Measurements from ENCODE around the gene FA2H. TPM values are rescaled to one million over a fixed set of nuclear protein-coding genes. Genes with fewer than 3 reads are reported as not detected.

The FA2H gene
- total and polyA plus RNA-seq, 8 donors, result 2.2 to 6.4 (median 4.1) TPM

DNA sequence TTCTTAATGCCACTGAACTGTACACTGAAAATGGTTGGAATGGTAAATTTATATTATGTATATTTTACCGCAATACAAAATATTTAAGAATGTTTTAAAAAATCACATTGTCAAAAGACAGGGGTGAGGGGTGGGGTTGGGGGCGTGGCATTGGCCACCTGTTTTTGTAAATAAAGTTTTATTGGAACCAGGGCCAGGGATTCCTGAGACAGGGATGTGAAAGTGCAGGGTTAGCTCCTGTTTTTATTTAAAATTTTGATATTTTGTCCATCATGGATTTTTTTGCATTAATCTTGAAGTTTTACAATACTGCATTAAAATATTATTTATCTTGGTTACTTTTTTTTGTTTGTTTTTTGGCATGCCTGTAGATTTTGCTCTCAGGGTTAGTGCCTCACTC is 2.3 kb upstream of the FA2H start:
- no peak overlapping the region for H3K4me3 ChIP-seq
- no peaks in the 10 kb centered on the region for H3K36me3 ChIP-seq
- H3K4me1 ChIP-seq, result no peaks in the 10 kb centered on the region
- TF ChIP-seq, protein P1, sequence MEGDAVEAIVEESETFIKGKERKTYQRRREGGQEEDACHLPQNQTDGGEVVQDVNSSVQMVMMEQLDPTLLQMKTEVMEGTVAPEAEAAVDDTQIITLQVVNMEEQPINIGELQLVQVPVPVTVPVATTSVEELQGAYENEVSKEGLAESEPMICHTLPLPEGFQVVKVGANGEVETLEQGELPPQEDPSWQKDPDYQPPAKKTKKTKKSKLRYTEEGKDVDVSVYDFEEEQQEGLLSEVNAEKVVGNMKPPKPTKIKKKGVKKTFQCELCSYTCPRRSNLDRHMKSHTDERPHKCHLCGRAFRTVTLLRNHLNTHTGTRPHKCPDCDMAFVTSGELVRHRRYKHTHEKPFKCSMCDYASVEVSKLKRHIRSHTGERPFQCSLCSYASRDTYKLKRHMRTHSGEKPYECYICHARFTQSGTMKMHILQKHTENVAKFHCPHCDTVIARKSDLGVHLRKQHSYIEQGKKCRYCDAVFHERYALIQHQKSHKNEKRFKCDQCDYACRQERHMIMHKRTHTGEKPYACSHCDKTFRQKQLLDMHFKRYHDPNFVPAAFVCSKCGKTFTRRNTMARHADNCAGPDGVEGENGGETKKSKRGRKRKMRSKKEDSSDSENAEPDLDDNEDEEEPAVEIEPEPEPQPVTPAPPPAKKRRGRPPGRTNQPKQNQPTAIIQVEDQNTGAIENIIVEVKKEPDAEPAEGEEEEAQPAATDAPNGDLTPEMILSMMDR (IDR thresholded peaks at IDR 0.05), result no peak
- H3K27ac ChIP-seq, result no peak overlapping the region
- DNase-seq (no peak), FAIRE-seq (no peak), ATAC-seq (no peak)
- intact Hi-C loops (cut with DNase I), result no loop called here
- H3K9me3 ChIP-seq, result no peaks in the 10 kb centered on the region
- H3K27me3 ChIP-seq, result no peaks in the 10 kb centered on the region
- 86 to 95% methylated on average over 2 of the region's 2 CpGs for WGBS, 2 donors

DNA sequence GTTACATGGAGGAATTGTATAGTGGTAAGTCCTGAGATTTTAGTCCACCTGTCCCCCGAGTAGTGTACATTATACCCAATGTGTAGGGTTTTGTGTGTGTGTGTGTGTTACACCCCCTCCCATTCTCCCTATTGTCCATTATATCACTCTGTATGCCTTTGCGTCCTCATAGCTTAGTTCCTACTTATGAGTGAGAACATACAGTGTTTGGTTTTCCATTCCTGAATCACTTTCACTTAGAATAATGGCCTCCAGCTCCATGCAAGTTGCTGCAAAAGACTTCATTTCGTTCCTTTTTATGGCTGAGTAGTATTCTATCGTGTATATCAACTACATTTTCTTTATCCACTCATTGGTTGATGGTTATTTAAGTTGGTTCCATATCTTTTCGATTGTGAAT is 635 bp upstream of the FA2H start:
- Histone ChIP-seq H3K4me1 (no peaks in the 10 kb centered on the region), H3K36me3 (no peaks in the 10 kb centered on the region), H3K27me3 (no peaks in the 10 kb centered on the region), H3K9me3 (no peaks in the 10 kb centered on the region), H3K27ac (peak overlapping the region; percentile 72 to 83 (median 80)), H3K4me3 (peak overlapping the region in 3 of 4 donors; percentile 58 to 78 (median 77))
- DNase-seq (no peak), FAIRE-seq (no peak), ATAC-seq (no peak)
- TF ChIP-seq, protein P1 (IDR thresholded peaks at IDR 0.05), result no peak
- 49 to 52% methylated on average over 5 of the region's 5 CpGs for WGBS, 2 donors
- intact Hi-C loops (cut with DNase I), result no loop called here

DNA sequence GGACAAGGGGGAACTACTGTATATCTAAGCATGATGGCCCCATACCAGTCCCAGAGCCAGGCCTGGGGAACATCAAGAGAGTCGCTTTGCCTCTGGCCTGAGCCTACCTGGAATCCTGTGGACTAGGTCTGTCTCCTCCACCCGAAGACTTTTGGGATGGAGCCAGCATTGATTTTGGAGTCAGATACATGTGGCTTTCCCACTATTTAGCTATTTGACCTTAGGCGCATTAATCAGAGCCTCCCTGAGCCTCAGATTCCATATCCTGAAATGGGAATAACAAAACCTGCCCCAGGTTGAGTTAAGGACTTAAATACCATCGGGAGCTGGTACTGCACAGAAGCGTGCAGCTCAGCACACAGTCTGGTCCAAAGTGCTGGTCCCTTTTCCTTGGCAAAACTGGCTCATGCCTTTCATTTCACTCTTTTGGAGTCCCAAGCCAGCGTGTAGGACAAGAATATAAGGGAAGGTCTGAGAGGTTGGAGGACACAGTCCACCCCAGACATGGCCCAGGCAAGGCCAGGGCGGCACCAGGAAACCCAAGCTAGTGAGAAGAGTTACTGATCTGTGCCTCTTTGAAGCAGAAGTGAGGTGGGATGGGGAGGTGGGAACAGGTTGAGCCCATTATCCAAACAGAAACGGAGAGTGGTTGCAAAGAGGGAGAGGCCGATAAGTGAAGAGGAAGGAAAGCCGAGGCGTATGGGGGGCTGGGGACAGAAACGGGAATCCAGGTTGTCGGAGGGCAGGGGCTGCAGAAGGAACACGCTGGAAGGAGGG is 986 bp downstream of the FA2H start:
- ATAC-seq (peak in 2 of 4 donors; percentile 3 to 8), FAIRE-seq (no peak), DNase-seq (peak in 2 of 6 donors; percentile 22 to 38)
- Histone ChIP-seq H3K27ac (peak overlapping the region; percentile 72 to 83 (median 80)), H3K27me3 (no peaks in the 10 kb centered on the region), H3K9me3 (no peaks in the 10 kb centered on the region), H3K4me1 (no peaks in the 10 kb centered on the region), H3K4me3 (peak overlapping the region; percentile 58 to 78 (median 74)), H3K36me3 (no peaks in the 10 kb centered on the region)
- intact Hi-C loops (cut with DNase I), result no loop called here
- WGBS, 2 donors, result 10 to 13% methylated on average over 14 of the region's 14 CpGs
- TF ChIP-seq, protein P1 (IDR thresholded peaks at IDR 0.05), result no peak

DNA sequence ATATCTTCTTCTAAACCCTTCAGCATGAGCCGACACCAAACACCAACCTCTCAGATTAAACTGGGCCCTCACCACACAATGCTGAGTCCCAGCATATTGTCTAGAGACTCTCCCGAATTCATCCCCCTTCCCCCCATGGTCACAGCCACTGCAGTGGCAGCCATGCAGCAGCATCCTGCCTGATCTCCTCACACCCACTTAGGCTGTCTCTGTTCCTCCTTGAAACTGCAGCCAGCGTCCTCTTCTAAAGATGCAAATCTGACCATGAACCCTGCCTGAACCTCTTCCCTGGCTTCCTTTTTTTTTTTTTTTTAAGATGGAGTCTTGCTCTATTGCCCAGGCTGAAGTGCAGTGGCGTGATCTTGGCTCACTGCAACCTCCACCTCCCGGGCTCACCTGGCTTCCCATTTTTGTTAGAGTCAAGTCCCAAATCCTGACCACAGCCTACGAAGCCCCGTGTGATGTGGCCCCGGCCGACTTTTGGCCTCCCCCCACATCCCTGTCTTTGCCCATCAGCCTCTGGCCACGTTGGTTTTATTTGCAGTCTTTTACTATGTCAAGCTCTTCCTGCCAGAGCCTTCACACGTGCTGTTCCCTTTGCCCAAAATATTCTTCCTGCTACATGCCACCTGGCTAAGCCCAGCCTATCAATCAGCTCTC is 2.8 kb downstream of the FA2H start:
- no peak overlapping the region for H3K4me3 ChIP-seq
- no peak overlapping the region for H3K27ac ChIP-seq
- ATAC-seq (no peak), FAIRE-seq (no peak), DNase-seq (no peak)
- H3K27me3 ChIP-seq, result no peaks in the 10 kb centered on the region
- 73 to 78% methylated on average over 11 of the region's 11 CpGs for WGBS, 2 donors
- no peaks in the 10 kb centered on the region for H3K9me3 ChIP-seq
- TF ChIP-seq, protein P1 (IDR thresholded peaks at IDR 0.05), result no peak
- H3K4me1 ChIP-seq, result no peaks in the 10 kb centered on the region
- intact Hi-C loops (cut with DNase I), result no loop called here
- no peaks in the 10 kb centered on the region for H3K36me3 ChIP-seq

Measured in pancreas (tissue), 10 donors.